Kidney epithelial cell (primary cell): Measurements from ENCODE around the gene RIPOR2. TPM values are rescaled to one million over a fixed set of nuclear protein-coding genes. Genes with fewer than 3 reads are reported as not detected.

Experiments
- DNase-seq: peaks from one replicate; pipeline ENCODE4 v3.0.0-alpha.2; 2010; ENCODE audit warnings: low read depth
- H3K27me3 ChIP-seq: 2 replicates; pipeline ENCODE4 v1.6.0; 2011; ENCODE audit warnings: low read length; ENCODE audit not compliant: control insufficient read depth, insufficient read depth
- H3K36me3 ChIP-seq: 2 replicates; pipeline ENCODE4 v1.5.1; 2011; ENCODE audit warnings: low read length; ENCODE audit not compliant: control insufficient read depth, insufficient read depth
- H3K4me3 ChIP-seq: 2 replicates; pipeline ENCODE4 v1.5.1; 2011; ENCODE audit warnings: low read depth, mild to moderate bottlenecking, control low read depth, low read length
- CTCF ChIP-seq: IDR thresholded peaks from 2 replicates; pipeline ENCODE4 v1.5.1; 2011; ENCODE audit warnings: mild to moderate bottlenecking, moderate library complexity, low read length, control low read depth, inconsistent platforms; ENCODE audit not compliant: insufficient read depth, poor library complexity, severe bottlenecking
- total RNA-seq: library from RNA; depleted of rRNA; stranded (reverse); fragments of >200 nt; gene quantifications from 2 replicates; pipeline ENCODE4 v1.2.3, GENCODE V29; 2015

RIPOR2 gene
- total RNA-seq, 1 donor from 2014 or later = 0.79 TPM

- H3K4me3 ChIP-seq = no peak overlapping the region
- TF ChIP-seq CTCF = no peak
- H3K27me3 ChIP-seq = no peaks in the 10 kb centered on the region
- H3K36me3 ChIP-seq = no peaks in the 10 kb centered on the region
- DNase-seq = no peak
Measured at GRCh38 chr6:24831771-24832716, 103.7 kb downstream of the RIPOR2 start.

- no peaks in the 10 kb centered on the region for H3K36me3 ChIP-seq
- no peaks in the 10 kb centered on the region for H3K27me3 ChIP-seq
- no peak overlapping the region for H3K4me3 ChIP-seq
- no peak for TF ChIP-seq CTCF
- DNase-seq = no peak
Measured at GRCh38 chr6:24829657-24830056, 106.1 kb downstream of the RIPOR2 start.

- DNase-seq = no peak
- Histone ChIP-seq H3K4me3 (no peak overlapping the region), H3K36me3 (no peaks in the 10 kb centered on the region), H3K27me3 (no peaks in the 10 kb centered on the region)
- TF ChIP-seq CTCF = no peak
Measured at GRCh38 chr6:24827970-24828369, 107.8 kb downstream of the RIPOR2 start.

- H3K4me3 ChIP-seq = no peak overlapping the region
- H3K27me3 ChIP-seq = no peaks in the 10 kb centered on the region
- DNase-seq = no peak
- H3K36me3 ChIP-seq = no peaks in the 10 kb centered on the region
- TF ChIP-seq CTCF = no peak
Measured at GRCh38 chr6:24827162-24827561, 108.6 kb downstream of the RIPOR2 start.

- no peak overlapping the region for H3K4me3 ChIP-seq
- DNase-seq = no peak
- H3K27me3 ChIP-seq = no peaks in the 10 kb centered on the region
- H3K36me3 ChIP-seq = no peaks in the 10 kb centered on the region
- TF ChIP-seq CTCF = no peak
Measured at GRCh38 chr6:24825130-24825630, 110.6 kb downstream of the RIPOR2 start.
